Measurements from ENCODE around the gene MAST4. TPM values are rescaled to one million over a fixed set of nuclear protein-coding genes. Genes with fewer than 3 reads are reported as not detected.

The MAST4 gene
- total RNA-seq, 4 donors from 2014 or later: 16.2 to 32.8 (median 25.0) TPM

GRCh38 chr5:66629446-66629845, 33.3 kb downstream of the MAST4 start:
- Histone ChIP-seq H3K4me1 (no peaks in the 10 kb centered on the region), H3K27me3 (peaks cover 3% of the 10 kb centered on the region), H3K36me3 (no peaks in the 10 kb centered on the region), H3K4me3 (no peak overlapping the region), H3K9me3 (no peaks in the 10 kb centered on the region), H3K27ac (no peak overlapping the region)
- 83 to 100% methylated on average over 2 of the region's 2 CpGs for WGBS, 2 donors (ENCODE audit: low coverage in 1 of 2)
- no peak for ATAC-seq
- TF ChIP-seq EP300 (IDR thresholded peaks at IDR 0.05): no peak
- no peak for TF ChIP-seq POLR2A (IDR thresholded peaks at IDR 0.05)

- Histone ChIP-seq H3K27ac (no peak overlapping the region), H3K9me3 (no peaks in the 10 kb centered on the region), H3K4me3 (no peak overlapping the region), H3K36me3 (no peaks in the 10 kb centered on the region), H3K4me1 (no peaks in the 10 kb centered on the region), H3K27me3 (no peaks in the 10 kb centered on the region)
- TF ChIP-seq, protein P1, sequence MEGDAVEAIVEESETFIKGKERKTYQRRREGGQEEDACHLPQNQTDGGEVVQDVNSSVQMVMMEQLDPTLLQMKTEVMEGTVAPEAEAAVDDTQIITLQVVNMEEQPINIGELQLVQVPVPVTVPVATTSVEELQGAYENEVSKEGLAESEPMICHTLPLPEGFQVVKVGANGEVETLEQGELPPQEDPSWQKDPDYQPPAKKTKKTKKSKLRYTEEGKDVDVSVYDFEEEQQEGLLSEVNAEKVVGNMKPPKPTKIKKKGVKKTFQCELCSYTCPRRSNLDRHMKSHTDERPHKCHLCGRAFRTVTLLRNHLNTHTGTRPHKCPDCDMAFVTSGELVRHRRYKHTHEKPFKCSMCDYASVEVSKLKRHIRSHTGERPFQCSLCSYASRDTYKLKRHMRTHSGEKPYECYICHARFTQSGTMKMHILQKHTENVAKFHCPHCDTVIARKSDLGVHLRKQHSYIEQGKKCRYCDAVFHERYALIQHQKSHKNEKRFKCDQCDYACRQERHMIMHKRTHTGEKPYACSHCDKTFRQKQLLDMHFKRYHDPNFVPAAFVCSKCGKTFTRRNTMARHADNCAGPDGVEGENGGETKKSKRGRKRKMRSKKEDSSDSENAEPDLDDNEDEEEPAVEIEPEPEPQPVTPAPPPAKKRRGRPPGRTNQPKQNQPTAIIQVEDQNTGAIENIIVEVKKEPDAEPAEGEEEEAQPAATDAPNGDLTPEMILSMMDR (IDR thresholded peaks at IDR 0.05): no peak
- WGBS, 2 donors (ENCODE audit: low coverage in 1 of 2): 90 to 94% methylated on average over 2 to 3 of the region's 3 CpGs
- ATAC-seq: no peak
These were observed 37.6 kb downstream of the MAST4 start for GRCh38 chr5:66633754-66634153.

DNA sequence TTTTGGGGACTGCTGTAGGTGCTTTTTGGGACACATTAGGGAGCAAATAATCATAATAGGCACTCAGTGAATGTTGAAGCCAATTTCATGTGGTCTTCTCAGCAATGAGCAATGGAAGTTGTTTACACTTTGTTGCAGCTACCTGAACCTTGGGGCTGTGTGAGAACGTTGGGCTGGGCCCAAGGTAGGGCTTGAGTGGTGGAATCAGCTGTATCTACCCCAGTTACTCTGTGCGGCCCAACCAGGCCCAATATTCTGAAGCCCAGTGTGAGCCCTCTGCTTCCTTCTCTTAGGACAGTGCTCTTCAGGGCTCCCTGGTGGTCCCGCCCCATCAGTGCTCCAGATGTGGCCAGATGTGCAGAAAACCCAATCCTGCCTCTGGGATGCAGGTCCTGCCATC, 38.4 kb downstream of the MAST4 start:
- TF ChIP-seq POLR2A (IDR thresholded peaks at IDR 0.05) (no peak), POLR2AphosphoS5 (IDR thresholded peaks at IDR 0.05) (no peak), EP300 (IDR thresholded peaks at IDR 0.05) (no peak)
- TF ChIP-seq, protein P1 (IDR thresholded peaks at IDR 0.05): no peak
- H3K9me3 ChIP-seq: no peaks in the 10 kb centered on the region
- no peaks in the 10 kb centered on the region for H3K27me3 ChIP-seq
- H3K27ac ChIP-seq: no peak overlapping the region
- no peaks in the 10 kb centered on the region for H3K4me1 ChIP-seq
- WGBS, 2 donors (ENCODE audit: low coverage in 1 of 2): 80 to 100% methylated on average over 2 of the region's 3 CpGs
- H3K4me3 ChIP-seq: no peak overlapping the region
- H3K36me3 ChIP-seq: no peaks in the 10 kb centered on the region
- no peak for ATAC-seq

DNA sequence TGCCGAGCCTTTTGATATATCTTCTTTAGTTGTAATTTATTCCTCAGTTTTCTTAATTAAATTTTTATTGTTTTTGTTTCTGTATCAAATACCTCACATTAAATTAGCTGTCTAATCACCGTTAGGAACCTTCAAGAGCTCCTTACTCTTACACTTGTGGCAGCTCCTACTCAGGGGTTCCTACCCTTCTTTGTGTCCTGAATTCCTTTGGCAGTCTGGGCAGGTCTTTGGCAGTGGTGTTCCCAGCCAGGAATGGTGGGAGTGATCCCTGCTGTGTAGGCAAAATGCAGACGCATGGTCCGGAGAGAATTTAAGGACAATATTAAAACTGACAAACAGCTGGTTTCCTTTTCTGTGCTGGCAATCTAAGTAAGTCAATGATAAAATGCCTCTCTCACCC, 41.8 kb downstream of the MAST4 start:
- Histone ChIP-seq H3K27me3 (no peaks in the 10 kb centered on the region), H3K4me1 (no peaks in the 10 kb centered on the region), H3K4me3 (no peak overlapping the region), H3K9me3 (peaks cover 0 to 3% (median 0%) of the 10 kb centered on the region in 3 donors), H3K36me3 (no peaks in the 10 kb centered on the region), H3K27ac (no peak overlapping the region)
- WGBS, 2 donors (ENCODE audit: low coverage in 1 of 2): 30 to 52% methylated on average over 4 of the region's 4 CpGs
- TF ChIP-seq EP300 (IDR thresholded peaks at IDR 0.05) (no peak), POLR2A (IDR thresholded peaks at IDR 0.05) (no peak), POLR2AphosphoS5 (IDR thresholded peaks at IDR 0.05) (no peak)
- TF ChIP-seq, protein P1 (IDR thresholded peaks at IDR 0.05): no peak
- ATAC-seq: no peak

DNA sequence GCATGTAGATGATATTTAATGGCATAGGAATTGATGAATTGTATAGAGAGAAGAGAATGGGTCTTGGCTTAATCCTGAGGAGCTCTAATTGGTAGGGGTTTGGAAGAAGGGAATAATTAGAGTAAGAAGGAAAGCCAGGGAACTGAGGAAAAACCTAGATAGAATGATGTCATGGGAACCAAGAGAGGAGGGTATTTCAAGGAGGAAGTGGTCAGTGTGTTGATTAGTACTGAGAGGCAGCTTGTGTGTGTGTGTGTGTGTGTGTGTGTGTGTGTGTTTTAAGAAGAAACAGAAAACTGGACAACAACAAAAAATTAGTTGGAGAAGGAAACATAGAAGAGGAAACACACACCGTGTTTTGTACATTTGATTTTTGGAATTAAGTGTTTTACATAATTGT, 42.8 kb downstream of the MAST4 start:
- TF ChIP-seq, protein P1 (IDR thresholded peaks at IDR 0.05): no peak
- TF ChIP-seq POLR2A (IDR thresholded peaks at IDR 0.05) (no peak), EP300 (IDR thresholded peaks at IDR 0.05) (no peak), POLR2AphosphoS5 (IDR thresholded peaks at IDR 0.05) (no peak)
- H3K4me3 ChIP-seq: no peak overlapping the region
- H3K9me3 ChIP-seq: peaks cover 0 to 3% (median 0%) of the 10 kb centered on the region in 3 donors
- H3K27me3 ChIP-seq: no peaks in the 10 kb centered on the region
- no peak for ATAC-seq
- WGBS, 2 donors (ENCODE audit: low coverage in 1 of 2): 71 to 86% methylated on average over 1 of the region's 1 CpG
- no peaks in the 10 kb centered on the region for H3K36me3 ChIP-seq
- H3K4me1 ChIP-seq: no peaks in the 10 kb centered on the region
- no peak overlapping the region for H3K27ac ChIP-seq

Measured in gastroesophageal sphincter (tissue), 4 donors.